ENCODE measurements around the gene RAB36.

DNA sequence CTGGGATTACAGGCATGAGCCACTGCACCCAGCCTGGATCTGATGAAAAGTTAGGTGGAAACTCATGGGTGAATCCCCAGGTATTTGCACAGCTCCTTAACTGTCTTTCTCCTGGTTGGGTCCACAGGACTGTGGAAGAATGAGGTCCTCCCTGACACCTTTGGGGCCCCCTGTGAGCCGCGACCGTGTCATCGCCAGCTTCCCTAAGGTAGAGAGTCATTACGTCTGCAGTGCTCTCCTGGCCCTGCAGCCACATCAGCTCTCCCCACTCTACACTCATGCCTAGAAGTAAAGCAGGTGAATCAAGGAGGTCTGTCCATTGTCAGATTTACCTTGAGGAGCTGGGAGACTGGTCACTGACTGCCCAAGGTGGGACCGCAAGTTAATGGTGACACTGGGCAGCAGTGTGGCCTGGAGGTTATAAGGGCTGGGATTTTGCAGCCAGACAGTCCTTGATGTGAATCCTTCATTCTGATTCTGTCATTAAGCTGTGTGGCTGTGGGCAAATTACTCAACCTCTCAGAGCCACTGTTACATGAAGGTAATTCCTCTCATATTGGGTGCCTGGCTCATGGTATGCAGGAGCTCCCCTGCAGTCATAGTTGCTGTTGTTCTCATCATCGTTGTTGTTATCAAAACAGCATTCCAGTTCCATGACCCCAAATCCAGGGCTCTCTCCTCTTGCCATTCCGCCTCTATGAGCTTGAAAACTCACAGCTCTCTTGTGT, 1.4 kb downstream of the RAB36 start:
- no peak for TF ChIP-seq CTCF (optimal IDR thresholded peaks at IDR 0.05 in 1 of 3, IDR thresholded peaks at IDR 0.05 in 1 of 3, conservative IDR thresholded peaks at IDR 0.05 in 1 of 3; ENCODE audit: extremely low read depth in 1 of 3, insufficient read depth in 2 of 3, low read length in 3 of 3)
- TF ChIP-seq EZH2 (IDR thresholded peaks at IDR 0.05; ENCODE audit: low read length): no peak

Data from keratinocyte (primary cell).